ENCODE results near the gene USP12.
A peak's percentile ranks its signal among the peaks of the same experiment; 100 is the strongest.

USP12 gene

GRCh38 chr13:27168086-27168485, 3.5 kb downstream of the USP12 start:
- Histone ChIP-seq H3K4me1 (peaks cover 0 to 69% (median 28%) of the 10 kb centered on the region in 4 donors), H3K36me3 (no peaks in the 10 kb centered on the region), H3K4me3 (no peak overlapping the region), H3K27me3 (no peaks in the 10 kb centered on the region), H3K27ac (peak overlapping the region; percentile 4 to 93), H3K9me3 (no peaks in the 10 kb centered on the region)
- TF ChIP-seq CTCF (IDR thresholded peaks at IDR 0.05), result no peak
- intact Hi-C loops (cut with DNase I; ENCODE audit: low total_unique reads), result no loop called here
- DNase-seq, result no peak

GRCh38 chr13:27166313-27166712, 5.3 kb downstream of the USP12 start:
- Histone ChIP-seq H3K27me3 (no peaks in the 10 kb centered on the region), H3K36me3 (no peaks in the 10 kb centered on the region), H3K4me3 (no peak overlapping the region), H3K9me3 (no peaks in the 10 kb centered on the region), H3K4me1 (peaks cover 0 to 83% (median 28%) of the 10 kb centered on the region in 4 donors), H3K27ac (no peak overlapping the region)
- no peak for TF ChIP-seq CTCF (IDR thresholded peaks at IDR 0.05)
- DNase-seq, result no peak
- intact Hi-C loops (cut with DNase I; ENCODE audit: low total_unique reads), result no loop called here

GRCh38 chr13:27161980-27162379, 9.6 kb downstream of the USP12 start:
- H3K9me3 ChIP-seq, result no peaks in the 10 kb centered on the region
- intact Hi-C loops (cut with DNase I; ENCODE audit: low total_unique reads), result no loop called here
- no peak for TF ChIP-seq CTCF (IDR thresholded peaks at IDR 0.05)
- H3K27ac ChIP-seq, result no peak overlapping the region
- DNase-seq, result no peak
- H3K4me3 ChIP-seq, result no peak overlapping the region
- no peaks in the 10 kb centered on the region for H3K27me3 ChIP-seq
- peaks cover 0 to 72% (median 5%) of the 10 kb centered on the region in 4 donors for H3K4me1 ChIP-seq
- H3K36me3 ChIP-seq, result no peaks in the 10 kb centered on the region

- intact Hi-C loops (cut with DNase I; ENCODE audit: low total_unique reads), result no loop called here
- Histone ChIP-seq H3K27me3 (no peaks in the 10 kb centered on the region), H3K4me3 (no peak overlapping the region), H3K36me3 (no peaks in the 10 kb centered on the region), H3K9me3 (no peaks in the 10 kb centered on the region), H3K4me1 (peaks cover 0 to 66% (median 5%) of the 10 kb centered on the region in 4 donors), H3K27ac (peak overlapping the region in 1 of 2 donors; percentile 16)
- DNase-seq, result no peak
- no peak for TF ChIP-seq CTCF (IDR thresholded peaks at IDR 0.05)
Observed at GRCh38 chr13:27161423-27161822, 10.2 kb downstream of the USP12 start.

GRCh38 chr13:27160657-27161295, 10.8 kb downstream of the USP12 start:
- Histone ChIP-seq H3K4me1 (peaks cover 0 to 60% (median 2%) of the 10 kb centered on the region in 4 donors), H3K9me3 (no peaks in the 10 kb centered on the region), H3K27me3 (no peaks in the 10 kb centered on the region), H3K36me3 (no peaks in the 10 kb centered on the region), H3K4me3 (no peak overlapping the region), H3K27ac (no peak overlapping the region)
- intact Hi-C loops (cut with DNase I; ENCODE audit: low total_unique reads), result no loop called here
- no peak for DNase-seq
- no peak for TF ChIP-seq CTCF (IDR thresholded peaks at IDR 0.05)

Data from tibial artery (tissue), 4 donors.